ENCODE data around the gene CCN5. TPM values are rescaled to one million over a fixed set of nuclear protein-coding genes. Genes with fewer than 3 reads are reported as not detected.
"Not testable (repeated sequence)": the region's sequence is repeated elsewhere in the genome, so short reads cannot be mapped to it uniquely, and the experiment has no call there.

CCN5 gene
- total RNA-seq, 2 donors from 2014 or later = 62.9 to 64.3 TPM

GRCh38 chr20:44695674-44696300 lies 19.4 kb upstream of the CCN5 start:
- TF ChIP-seq POLR2AphosphoS5 (IDR thresholded peaks at IDR 0.05) = no peak
- no peak for TF ChIP-seq POLR2A (IDR thresholded peaks at IDR 0.05)
- TF ChIP-seq CTCF (IDR thresholded peaks at IDR 0.05) = no peak
- Histone ChIP-seq H3K4me1 (replicated peaks) (no peaks in the 10 kb centered on the region), H3K36me3 (no peaks in the 10 kb centered on the region), H3K9me3 (no peaks in the 10 kb centered on the region), H3K27me3 (replicated peaks; ENCODE audit: insufficient read depth) (no peaks in the 10 kb centered on the region), H3K4me3 (no peak overlapping the region), H3K27ac (peak overlapping the region; percentile 12 to 49)
- intact Hi-C loops (cut with DNase I) = no loop called here
- DNase-seq (ENCODE audit: low spot score) = no peak

- intact Hi-C loops (cut with DNase I) = no loop called here
- 86% methylated on average over 3 of the region's 3 CpGs for WGBS
- TF ChIP-seq POLR2A (IDR thresholded peaks at IDR 0.05) = no peak
- no peak for TF ChIP-seq CTCF (IDR thresholded peaks at IDR 0.05)
- no peak for TF ChIP-seq POLR2AphosphoS5 (IDR thresholded peaks at IDR 0.05)
- no peaks in the 10 kb centered on the region for H3K4me1 ChIP-seq (replicated peaks)
- H3K27me3 ChIP-seq (replicated peaks; ENCODE audit: insufficient read depth) = no peaks in the 10 kb centered on the region
- no peak overlapping the region for H3K4me3 ChIP-seq
- no peak for DNase-seq (ENCODE audit: low spot score)
- no peaks in the 10 kb centered on the region for H3K36me3 ChIP-seq
- H3K27ac ChIP-seq = peak overlapping the region; percentile 12 to 49
- no peaks in the 10 kb centered on the region for H3K9me3 ChIP-seq
Measured at GRCh38 chr20:44696315-44696714, 18.9 kb upstream of the CCN5 start.

DNA sequence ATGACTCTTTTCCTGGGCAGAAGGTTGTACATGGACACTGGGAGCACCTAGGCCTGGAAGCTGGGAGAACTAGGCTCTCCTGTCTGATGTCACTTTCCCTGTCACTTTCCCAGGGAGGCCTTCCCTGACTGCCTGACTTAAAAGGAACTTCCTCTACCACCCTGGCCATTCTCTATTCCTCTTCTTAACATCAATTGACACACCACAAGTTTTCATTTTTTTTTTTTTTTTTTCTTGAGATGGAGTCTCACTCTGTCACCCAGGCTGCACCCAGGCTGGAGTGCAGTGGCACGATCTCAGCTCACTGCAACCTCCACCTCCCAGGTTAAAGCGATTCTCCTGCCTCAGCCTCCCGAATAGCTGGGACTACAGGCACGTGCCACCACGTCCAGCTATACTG lies 18.1 kb upstream of the CCN5 start:
- H3K27ac ChIP-seq; DNase-seq (ENCODE audit: low spot score); H3K36me3 ChIP-seq; intact Hi-C loops (cut with DNase I); H3K4me3 ChIP-seq; H3K9me3 ChIP-seq; H3K27me3 ChIP-seq (replicated peaks; ENCODE audit: insufficient read depth); H3K4me1 ChIP-seq (replicated peaks): not testable (repeated sequence)
- 90% methylated on average over 5 of the region's 5 CpGs for WGBS

DNA sequence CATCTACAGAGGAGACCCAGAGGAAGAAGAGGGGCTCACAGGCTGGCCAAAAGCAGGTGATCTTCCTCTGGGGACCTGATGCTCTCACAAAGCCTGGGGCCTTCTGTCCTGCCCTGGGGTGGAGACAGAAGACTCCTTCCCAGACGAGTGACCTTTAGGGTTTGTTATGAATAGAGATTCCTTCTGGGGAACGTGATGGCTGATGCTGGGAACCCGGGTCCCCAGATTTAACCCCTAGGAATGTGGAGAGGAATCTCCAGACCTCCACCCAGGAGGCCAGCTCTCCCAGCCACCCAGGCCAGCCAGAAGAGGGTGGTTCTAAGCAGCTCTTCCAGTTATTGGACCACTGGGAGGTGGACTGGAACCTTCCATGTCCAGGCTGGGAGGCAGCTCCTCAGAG lies 16.8 kb upstream of the CCN5 start:
- H3K4me1 ChIP-seq (replicated peaks) = no peaks in the 10 kb centered on the region
- H3K27ac ChIP-seq = no peak overlapping the region
- DNase-seq (ENCODE audit: low spot score) = no peak
- no peak for TF ChIP-seq CTCF (IDR thresholded peaks at IDR 0.05)
- TF ChIP-seq POLR2A (IDR thresholded peaks at IDR 0.05) = no peak
- TF ChIP-seq POLR2AphosphoS5 (IDR thresholded peaks at IDR 0.05) = no peak
- no peaks in the 10 kb centered on the region for H3K9me3 ChIP-seq
- H3K36me3 ChIP-seq = no peaks in the 10 kb centered on the region
- no peak overlapping the region for H3K4me3 ChIP-seq
- WGBS = 61% methylated on average over 3 of the region's 3 CpGs
- intact Hi-C loops (cut with DNase I) = no loop called here
- no peaks in the 10 kb centered on the region for H3K27me3 ChIP-seq (replicated peaks; ENCODE audit: insufficient read depth)

- H3K4me1 ChIP-seq (replicated peaks) = no peaks in the 10 kb centered on the region
- no peaks in the 10 kb centered on the region for H3K27me3 ChIP-seq (replicated peaks; ENCODE audit: insufficient read depth)
- TF ChIP-seq POLR2AphosphoS5 (IDR thresholded peaks at IDR 0.05) (no peak), POLR2A (IDR thresholded peaks at IDR 0.05) (no peak), CTCF (IDR thresholded peaks at IDR 0.05) (no peak)
- H3K4me3 ChIP-seq = no peak overlapping the region
- no peaks in the 10 kb centered on the region for H3K9me3 ChIP-seq
- WGBS = 90% methylated on average over 11 of the region's 11 CpGs
- H3K36me3 ChIP-seq = no peaks in the 10 kb centered on the region
- no peak for DNase-seq (ENCODE audit: low spot score)
- intact Hi-C loops (cut with DNase I) = no loop called here
- no peak overlapping the region for H3K27ac ChIP-seq
Measured at GRCh38 chr20:44700306-44700705, 14.9 kb upstream of the CCN5 start.

Data from prostate gland (tissue), 2 donors.